Hair follicular keratinocyte (primary cell): ENCODE results near the gene GIMAP2. TPM values are rescaled to one million over a fixed set of nuclear protein-coding genes. Genes with fewer than 3 reads are reported as not detected.

Experiments
- total RNA-seq: library from RNA; depleted of rRNA; stranded (reverse); fragments of >200 nt; gene quantifications from 2 replicates; pipeline ENCODE4 v1.2.3, GENCODE V29; 2015

GIMAP2 gene
- 0.08 and 0.94 TPM in 2 replicates for total RNA-seq

DNA sequence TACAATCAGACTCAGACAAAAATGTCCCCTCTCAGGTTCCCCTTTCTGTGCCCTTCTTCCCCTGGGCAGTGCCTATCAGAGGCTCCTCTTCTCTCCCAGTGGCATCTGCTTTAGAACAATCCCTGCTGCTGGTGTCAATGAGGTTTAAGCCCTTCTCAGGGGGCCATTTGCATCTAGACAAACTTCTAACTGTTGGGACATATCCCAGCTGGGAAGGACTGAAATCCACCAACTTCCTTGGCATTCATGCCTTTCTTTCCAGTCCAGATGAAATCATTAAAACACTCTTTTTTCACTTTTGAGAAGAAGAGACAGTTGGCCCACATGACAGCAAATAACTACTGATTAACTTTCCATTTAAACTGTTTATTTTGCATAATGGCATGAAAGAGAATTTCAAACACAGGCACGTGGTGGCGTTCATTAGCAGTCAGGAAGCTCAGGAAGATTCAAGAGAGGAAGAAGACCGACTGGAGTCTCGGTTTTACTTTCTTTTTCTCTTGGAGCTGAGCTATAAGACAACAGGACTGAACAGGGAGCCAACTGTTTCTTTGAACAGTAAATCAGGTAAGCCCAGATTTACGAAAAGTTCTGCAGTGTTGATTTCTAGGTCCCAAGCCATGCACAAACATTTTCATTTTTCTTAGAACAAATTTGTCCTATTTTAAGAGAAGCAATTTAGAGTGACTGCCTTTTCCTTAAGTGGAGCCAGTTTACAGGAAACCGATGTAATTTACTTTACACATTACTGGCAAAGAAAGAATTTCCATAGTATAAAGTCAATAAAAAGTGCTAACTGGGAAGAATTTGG, at the start of gene GIMAP2:
TSS of gene GIMAP2 (plus strand) at position 488 of the 811 bp plus-strand sequence. CDS start 1,354 bp downstream, outside the sequence.

DNA sequence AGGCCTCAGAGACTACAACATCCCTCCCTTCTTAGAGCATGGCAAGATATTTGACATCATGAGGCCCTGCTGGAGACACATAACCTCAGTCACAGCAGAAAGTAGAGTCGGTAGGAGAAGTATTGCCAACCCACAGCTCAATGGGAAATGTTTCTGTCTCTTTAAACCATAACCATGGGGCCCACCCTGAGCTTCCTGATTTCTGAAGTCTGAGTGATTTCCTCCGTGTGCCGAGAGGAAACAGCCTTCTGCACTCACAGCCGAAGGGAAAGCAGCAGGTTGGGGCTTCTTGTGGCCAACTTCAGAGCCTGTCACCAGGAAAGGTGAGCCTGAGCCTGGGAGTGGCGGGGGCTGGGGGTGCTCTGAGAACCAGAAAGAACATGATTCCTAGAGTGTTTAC, 30.9 kb downstream of the GIMAP2 start, which contains the start of gene GIMAP1:
TSS of gene GIMAP1 (plus strand) at position 246 of the 400 bp plus-strand sequence. CDS start 2,435 bp downstream, outside the sequence.

GRCh38 chr7:150737265-150738055, 52.0 kb downstream of the GIMAP2 start, which contains the start of gene GIMAP5:
GIMAP5 (plus strand) TSS chr7:150737418; CDS start chr7:150740885, 3,467 bp downstream.

Other genes starting within 250 kb of the GIMAP2 start
- gene GIMAP8, start 235.1 kb upstream of the GIMAP2 start, total RNA-seq = 0.19 TPM in 1 of 2 replicates, not detected in the other
- not detected in 2 replicates for gene GIMAP7, start 170.8 kb upstream of the GIMAP2 start, total RNA-seq
- gene GIMAP4, start 118.3 kb upstream of the GIMAP2 start, total RNA-seq = not detected in 2 replicates
- gene GIMAP6, start 53.3 kb upstream of the GIMAP2 start, total RNA-seq = not detected in 2 replicates
- not detected in 2 replicates for gene GIMAP1, start 30.9 kb downstream of the GIMAP2 start, total RNA-seq
- gene GIMAP5, start 51.7 kb downstream of the GIMAP2 start, total RNA-seq = not detected in 2 replicates
- gene TMEM176B, start 114.7 kb downstream of the GIMAP2 start, total RNA-seq = not detected in 2 replicates
- gene TMEM176A, start 115.1 kb downstream of the GIMAP2 start, total RNA-seq = 0.23 TPM in 1 of 2 replicates, not detected in the other
- gene AOC1, start 166.8 kb downstream of the GIMAP2 start, total RNA-seq = not detected in 2 replicates